Fibroblast of gingiva (primary cell): ENCODE data around the gene PPIE.
A peak's percentile ranks its signal among the peaks of the same experiment; 100 is the strongest.
"Not testable (repeated sequence)": the region's sequence is repeated elsewhere in the genome, so short reads cannot be mapped to it uniquely, and the experiment has no call there.

Source experiments
- DNase-seq: peaks from one replicate; pipeline ENCODE4 v3.0.0-alpha.2; 2011; ENCODE audit warnings: low read depth

The PPIE gene

GRCh38 chr1:39758556-39759435, 20.1 kb downstream of the PPIE start:
- DNase-seq = no peak

DNA sequence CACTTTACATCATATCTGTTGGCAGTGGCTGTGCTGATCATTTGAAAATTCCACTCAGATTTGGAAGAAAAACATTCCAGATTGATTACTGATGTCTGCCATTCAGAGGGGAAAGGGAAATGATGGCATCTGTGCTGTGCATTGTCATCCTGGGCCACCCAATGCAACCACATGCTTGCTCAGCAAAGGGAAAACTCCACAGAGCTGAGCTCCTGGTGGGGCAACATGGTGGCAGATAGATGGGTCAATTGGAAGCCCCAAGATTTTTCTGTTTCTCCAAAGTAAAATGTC, 20.7 kb downstream of the PPIE start:
- no peak for DNase-seq

- DNase-seq = no peak
Observed at GRCh38 chr1:39760074-39761008, 21.7 kb downstream of the PPIE start.

GRCh38 chr1:39761016-39761415, 22.3 kb downstream of the PPIE start:
- DNase-seq = no peak

GRCh38 chr1:39761557-39762260, 23.0 kb downstream of the PPIE start:
- DNase-seq = no peak

DNA sequence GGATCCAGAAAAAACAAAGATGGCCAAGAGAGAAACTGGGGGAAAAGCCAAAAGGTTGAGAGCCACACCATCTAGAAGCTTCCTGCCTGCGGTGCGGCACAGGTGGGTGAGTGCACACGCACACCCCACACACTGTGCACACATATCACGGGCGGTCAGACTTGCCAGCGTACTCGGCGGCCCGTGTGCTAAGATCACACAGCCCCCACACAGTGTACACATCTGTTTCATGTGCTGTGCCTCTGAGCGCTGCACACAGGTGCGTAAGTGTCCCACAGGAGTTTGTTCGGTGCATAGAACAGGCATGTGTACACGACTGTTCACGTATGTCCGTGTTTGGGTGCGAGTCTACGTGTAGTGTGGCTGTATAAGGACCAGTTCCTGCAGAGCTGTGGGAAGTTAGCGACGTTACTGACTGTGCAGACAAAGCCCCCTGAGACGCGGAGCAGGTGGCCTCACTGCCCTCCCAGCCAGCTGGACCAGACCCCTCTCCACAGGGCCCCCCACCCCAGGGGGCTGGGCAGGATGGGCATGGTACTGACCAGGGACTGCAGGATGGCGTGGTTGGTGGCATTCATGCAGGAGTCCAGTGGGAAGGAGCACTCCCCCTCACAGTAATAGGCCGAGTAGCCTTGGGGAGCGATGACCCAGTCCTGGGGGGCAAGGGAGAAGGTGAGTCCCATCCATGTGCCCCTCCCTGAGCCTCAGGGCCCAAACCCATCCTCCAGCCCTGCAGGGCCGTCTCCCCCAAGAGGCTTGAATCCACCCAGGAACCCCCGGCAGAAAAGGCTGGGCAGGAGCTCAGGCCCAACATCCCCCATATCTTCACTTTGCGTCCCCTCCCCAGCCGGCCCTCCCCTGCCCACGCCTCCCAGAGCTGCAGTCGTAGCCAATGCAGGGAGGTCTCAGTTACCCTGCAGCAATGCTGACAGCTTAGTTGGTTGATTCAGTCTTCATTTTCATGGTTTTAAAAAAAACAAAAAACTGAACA, 24.2 kb downstream of the PPIE start:
- no peak for DNase-seq

GRCh38 chr1:39763619-39764374, 25.1 kb downstream of the PPIE start:
- not testable (repeated sequence) for DNase-seq

GRCh38 chr1:39764512-39764911, 25.8 kb downstream of the PPIE start:
- not testable (repeated sequence) for DNase-seq

DNA sequence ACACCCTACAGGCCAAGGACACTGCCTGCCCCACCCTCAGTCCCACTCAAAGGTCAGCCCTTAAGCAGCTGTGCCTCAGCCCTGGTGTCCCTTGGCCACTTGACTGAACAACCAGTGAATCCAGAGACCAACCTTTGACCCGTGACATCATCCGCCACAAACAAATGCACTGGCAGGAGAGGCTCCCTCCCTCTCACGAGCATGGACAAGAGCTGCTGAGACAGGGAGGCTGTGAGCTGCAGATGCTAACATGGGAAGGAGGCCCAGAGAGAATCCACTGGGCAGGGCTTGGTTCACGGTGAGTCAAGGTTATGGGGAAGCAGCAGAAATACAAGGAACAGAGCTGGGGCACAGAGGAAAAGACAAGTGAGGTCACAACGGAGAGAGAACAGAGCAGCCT, 27.8 kb downstream of the PPIE start:
- not testable (repeated sequence) for DNase-seq

DNA sequence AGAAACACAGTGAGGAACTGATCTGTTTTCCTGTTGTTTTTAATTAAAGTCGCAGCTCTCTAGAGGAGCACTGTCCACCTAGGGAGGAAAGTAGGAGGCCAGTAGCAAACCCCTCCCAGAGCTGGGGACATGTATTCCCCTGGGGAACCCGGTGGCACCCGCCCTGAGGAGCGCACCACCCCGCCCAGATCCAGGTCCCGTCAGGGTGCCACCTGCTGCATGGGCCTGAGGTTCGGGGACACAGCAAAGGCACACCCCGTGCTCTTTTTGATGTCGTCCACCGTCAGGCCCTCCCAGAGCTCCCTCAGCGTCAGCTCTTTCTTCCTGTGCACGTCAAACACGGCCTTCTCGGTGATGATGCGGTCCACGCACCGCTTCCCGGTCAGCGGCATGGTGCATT, 30.8 kb downstream of the PPIE start:
- not testable (repeated sequence) for DNase-seq

DNA sequence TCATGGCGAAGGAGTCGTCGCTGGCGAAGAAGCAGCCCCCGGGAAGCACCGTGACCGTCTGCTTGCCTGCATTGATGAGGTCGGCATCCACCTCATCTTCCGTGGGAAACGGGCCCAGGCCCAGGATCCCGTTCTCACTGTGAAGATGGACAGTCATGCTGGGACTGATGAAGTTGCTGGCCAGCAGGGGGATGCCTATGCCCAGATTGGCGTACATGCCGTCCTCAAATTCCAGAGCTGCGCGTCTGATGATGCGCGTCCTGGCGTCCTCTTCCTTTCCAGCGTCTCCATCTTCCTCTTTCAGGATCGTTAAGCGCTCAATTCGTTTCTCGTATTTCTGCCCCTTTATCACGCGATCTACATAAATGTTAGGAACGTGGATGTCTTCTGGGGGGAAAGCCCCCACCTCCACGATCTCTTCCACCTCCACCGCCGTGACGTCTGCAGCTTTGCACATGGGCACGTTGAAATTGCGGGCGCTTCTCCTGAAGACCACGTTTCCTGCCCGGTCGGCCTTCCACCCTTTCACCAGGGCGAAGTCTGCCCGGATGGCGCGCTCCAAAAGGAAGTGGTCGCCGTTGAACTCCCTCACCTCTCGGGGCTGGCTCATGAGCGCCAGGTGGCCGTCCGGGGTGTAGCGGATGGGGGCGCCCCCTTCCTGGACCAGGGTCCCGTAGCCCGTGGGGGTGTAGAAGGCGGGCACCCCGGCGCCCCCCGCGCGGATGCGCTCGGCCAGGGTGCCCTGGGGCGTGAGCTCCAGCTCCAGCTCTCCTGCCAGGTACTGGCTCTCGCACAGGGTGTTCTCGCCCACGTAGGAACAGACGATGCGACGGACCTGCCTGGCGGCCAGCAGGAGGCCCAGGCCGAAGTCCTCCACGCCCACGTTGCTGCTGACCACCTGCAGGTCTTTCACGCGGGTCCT, 31.7 kb downstream of the PPIE start:
- DNase-seq = peak; percentile 13

DNA sequence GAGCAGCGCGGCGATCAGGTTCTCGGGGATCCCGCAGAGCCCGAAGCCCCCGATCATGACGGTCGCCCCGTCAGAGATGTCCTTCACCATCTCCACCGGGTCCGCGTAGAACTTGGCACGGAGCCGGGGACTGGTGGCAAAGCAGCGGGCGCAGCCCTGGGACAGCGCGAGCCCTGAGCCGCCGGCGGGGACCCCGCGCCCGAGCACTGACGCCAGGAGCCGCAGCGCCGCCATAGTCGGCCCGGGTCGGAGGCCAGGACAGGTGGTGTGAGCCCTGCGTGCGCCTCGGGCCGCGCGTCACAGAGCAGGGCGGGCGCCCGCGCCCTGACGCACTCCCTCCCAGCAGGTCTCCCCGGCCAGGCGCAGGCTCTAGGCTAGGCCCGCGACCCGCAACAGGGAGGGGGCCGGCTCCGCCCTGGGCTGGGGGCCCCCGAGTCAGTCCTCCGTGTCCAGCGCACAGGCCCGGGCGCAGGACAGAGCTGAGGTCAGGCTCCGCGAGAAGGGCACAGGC, 32.4 kb downstream of the PPIE start, which contains the start of gene OXCT2:
OXCT2 (minus strand) TSS at position 327 of the 511 bp plus-strand sequence; CDS start at position 234, 93 bp downstream.
- not testable (repeated sequence) for DNase-seq

DNA sequence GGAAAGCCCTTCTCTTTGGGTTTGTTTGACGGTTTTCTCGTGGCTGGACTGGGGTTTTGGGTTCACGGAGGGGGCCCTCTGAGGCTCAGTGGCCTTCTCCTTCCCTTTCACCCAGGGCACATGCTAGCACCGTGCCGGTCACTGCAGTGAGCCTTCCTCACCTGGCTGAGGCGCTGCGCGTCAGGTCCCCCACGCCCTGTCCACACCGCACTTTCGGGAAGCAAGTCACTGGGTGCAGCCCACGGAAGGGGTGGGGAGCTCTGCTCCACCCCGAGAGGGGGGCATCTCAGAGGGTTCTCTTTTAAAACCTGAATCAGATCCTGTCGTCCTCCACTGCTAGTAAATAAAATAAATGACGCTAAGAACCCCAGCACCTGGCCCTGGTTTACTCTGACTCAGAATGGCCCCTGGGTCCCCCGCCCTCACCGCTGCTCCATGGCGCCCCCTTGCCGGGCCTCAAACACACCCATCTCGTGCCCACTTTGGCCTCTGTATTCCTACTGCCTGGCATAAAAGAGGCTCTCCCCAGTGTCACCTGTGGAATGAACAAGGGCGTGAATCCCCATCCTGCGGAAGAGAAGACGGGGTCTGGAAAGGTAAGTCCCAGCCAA, 34.8 kb downstream of the PPIE start:
- not testable (repeated sequence) for DNase-seq

- not testable (repeated sequence) for DNase-seq
Observed at GRCh38 chr1:39775141-39775540, 36.5 kb downstream of the PPIE start.

DNA sequence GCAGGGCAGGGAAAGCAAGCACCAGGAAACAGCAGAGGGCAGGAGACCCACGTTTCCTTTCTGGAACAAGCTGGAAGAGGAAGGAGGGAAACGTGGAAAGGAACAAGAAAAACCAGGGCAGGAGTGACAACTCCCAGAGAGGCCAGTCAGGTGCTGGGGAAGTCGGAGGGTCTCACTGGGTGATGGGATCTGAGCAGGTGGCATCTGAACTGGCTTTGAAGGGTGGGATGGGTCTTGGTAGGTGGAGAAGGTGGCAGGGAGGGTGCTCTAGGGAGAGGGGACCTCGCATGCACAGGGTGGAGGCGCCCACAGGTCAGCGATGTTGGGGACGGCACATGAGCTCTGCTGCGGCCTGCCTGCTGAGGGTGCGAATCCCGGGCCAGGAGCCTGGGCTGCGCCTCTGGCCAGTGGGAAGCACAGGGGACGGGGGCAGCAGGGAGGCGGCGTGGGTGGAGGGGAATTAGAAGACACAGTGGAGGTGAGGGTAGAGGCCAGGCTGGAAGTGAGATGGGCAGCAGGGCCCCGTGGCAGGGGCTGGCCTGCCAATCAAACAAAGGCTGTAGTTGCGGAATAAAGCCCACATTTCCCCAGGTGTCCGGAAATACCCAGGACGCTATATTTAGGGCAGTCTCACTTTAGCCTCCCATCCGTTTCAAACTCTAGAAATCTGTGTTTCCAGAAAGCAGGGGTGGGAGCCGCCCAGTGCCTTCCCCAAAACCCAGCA, 37.2 kb downstream of the PPIE start:
- not testable (repeated sequence) for DNase-seq

- no peak for DNase-seq
Observed at GRCh38 chr1:39776400-39776713, 37.7 kb downstream of the PPIE start.

- no peak for DNase-seq
Observed at GRCh38 chr1:39776886-39777285, 38.2 kb downstream of the PPIE start.

DNA sequence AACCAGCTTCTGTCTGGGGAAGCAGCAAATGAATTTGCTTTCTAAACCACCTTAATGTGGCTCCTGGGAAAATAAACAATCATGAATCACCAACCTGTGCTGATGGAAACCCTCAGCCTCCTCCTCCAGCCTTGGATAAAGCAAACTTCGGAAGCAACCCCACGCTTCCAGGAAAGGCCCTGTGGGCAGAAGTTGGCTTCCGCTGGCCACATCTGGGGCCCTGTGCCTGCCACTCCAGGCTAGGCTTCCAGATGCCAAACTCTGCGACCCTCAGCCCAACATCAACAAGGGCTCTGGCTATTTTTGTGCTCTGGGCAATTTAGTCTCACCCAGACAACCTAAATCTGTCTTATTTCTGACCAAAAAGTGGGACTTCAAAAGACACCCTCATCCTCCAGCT, 38.6 kb downstream of the PPIE start:
- no peak for DNase-seq
